ENCODE results near the gene FAF1. TPM values are rescaled to one million over a fixed set of nuclear protein-coding genes. Genes with fewer than 3 reads are reported as not detected.

The FAF1 gene
- total and polyA plus RNA-seq, 4 donors: 8.6 to 45.0 (median 18.2) TPM

DNA sequence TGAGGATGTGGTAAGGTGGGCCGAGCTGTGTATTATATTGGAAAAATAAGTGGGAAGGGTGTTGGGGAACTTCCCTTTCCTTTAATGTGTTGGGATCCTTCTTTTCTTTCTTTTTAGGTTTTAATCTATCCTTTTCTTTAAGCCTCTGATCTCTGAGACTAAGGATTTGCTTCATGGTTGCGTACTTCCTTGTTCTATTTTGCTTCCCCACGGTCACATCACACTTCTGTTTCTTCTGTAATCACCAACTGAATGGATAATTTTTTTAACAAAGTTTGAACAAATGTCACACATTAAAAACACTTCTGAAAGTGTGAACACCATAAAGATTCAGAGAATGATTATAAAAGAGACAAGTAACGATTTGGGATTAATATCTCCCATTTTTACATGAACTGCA lies 554.3 kb downstream of the FAF1 start:
- Histone ChIP-seq H3K4me1 (ENCODE audit: control insufficient read depth in 4 of 4, insufficient read depth in 4 of 4, low read length in 3 of 4) (no peaks in the 10 kb centered on the region), H3K36me3 (ENCODE audit: control insufficient read depth in 4 of 4, insufficient read depth in 3 of 4, low read depth in 1 of 4, low read length in 3 of 4) (no peaks in the 10 kb centered on the region), H3K27ac (ENCODE audit: low read depth in 1 of 2, low read length in 2 of 2) (no peak overlapping the region), H3K9me3 (ENCODE audit: control insufficient read depth in 4 of 4, low read length in 3 of 4) (peaks cover 0 to 3% (median under 1%) of the 10 kb centered on the region in 4 donors), H3K27me3 (ENCODE audit: control insufficient read depth in 4 of 4, insufficient read depth in 4 of 4, low read length in 3 of 4) (peaks cover 0 to 3% (median 0%) of the 10 kb centered on the region in 4 donors), H3K9ac (ENCODE audit: low read depth in 1 of 2, low read length in 2 of 2) (no peak overlapping the region), H3K4me3 (ENCODE audit: low read depth in 1 of 3, low read length in 3 of 3) (no peak overlapping the region)
- WGBS: 75% methylated on average over 4 of the region's 4 CpGs
- TF ChIP-seq RXRA (IDR thresholded peaks at IDR 0.05) (no peak), JUND (IDR thresholded peaks at IDR 0.05) (no peak), GABPA (IDR thresholded peaks at IDR 0.05 in 1 of 2, conservative IDR thresholded peaks at IDR 0.05 in 1 of 2) (no peak), FOXA2 (IDR thresholded peaks at IDR 0.05) (no peak), EGR1 (IDR thresholded peaks at IDR 0.05; ENCODE audit: low read depth in 2 of 2) (no peak), HNF4G (IDR thresholded peaks at IDR 0.05) (no peak), TAF1 (conservative IDR thresholded peaks at IDR 0.05) (no peak), YY1 (IDR thresholded peaks at IDR 0.05) (no peak), FOXA1 (IDR thresholded peaks at IDR 0.05) (no peak)
- TF ChIP-seq, protein P1, sequence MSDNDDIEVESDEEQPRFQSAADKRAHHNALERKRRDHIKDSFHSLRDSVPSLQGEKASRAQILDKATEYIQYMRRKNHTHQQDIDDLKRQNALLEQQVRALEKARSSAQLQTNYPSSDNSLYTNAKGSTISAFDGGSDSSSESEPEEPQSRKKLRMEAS (IDR thresholded peaks at IDR 0.05): no peak
- TF ChIP-seq, protein P2, sequence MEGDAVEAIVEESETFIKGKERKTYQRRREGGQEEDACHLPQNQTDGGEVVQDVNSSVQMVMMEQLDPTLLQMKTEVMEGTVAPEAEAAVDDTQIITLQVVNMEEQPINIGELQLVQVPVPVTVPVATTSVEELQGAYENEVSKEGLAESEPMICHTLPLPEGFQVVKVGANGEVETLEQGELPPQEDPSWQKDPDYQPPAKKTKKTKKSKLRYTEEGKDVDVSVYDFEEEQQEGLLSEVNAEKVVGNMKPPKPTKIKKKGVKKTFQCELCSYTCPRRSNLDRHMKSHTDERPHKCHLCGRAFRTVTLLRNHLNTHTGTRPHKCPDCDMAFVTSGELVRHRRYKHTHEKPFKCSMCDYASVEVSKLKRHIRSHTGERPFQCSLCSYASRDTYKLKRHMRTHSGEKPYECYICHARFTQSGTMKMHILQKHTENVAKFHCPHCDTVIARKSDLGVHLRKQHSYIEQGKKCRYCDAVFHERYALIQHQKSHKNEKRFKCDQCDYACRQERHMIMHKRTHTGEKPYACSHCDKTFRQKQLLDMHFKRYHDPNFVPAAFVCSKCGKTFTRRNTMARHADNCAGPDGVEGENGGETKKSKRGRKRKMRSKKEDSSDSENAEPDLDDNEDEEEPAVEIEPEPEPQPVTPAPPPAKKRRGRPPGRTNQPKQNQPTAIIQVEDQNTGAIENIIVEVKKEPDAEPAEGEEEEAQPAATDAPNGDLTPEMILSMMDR (IDR thresholded peaks at IDR 0.05; ENCODE audit: low read depth, low read length, missing input control): no peak
- no peak for DNase-seq (ENCODE audit: low spot score)

DNA sequence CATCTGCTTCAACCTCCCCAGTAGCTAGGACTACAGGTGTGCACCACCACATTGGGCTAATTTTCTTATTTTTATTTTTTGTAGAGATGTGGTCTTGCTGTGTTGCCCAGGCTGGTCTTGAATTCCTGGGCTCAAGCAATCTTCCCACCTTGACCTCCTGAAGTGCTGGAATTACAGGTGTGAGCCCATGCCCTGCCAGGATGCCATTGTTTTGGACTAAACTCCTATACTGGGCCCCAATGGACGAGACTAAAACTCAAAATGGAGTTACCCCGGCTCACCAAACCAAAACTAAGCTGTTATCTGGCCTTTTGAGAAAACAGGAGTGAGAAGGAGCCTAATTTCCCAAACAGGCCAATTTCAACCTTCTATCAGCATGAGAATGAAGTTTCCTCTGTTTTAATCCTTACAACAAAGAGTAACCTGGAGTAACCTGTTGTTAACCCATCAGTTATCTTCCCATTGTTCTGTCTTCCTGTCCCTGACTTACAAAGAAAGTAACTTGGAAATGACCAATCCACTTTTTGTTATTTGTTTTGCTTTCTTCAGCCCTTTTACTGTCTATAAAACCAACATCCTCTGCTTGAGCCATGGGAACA lies 566.4 kb downstream of the FAF1 start:
- no peak for DNase-seq (ENCODE audit: low spot score)
- Histone ChIP-seq H3K27ac (ENCODE audit: low read depth in 1 of 2, low read length in 2 of 2) (no peak overlapping the region), H3K9ac (ENCODE audit: low read depth in 1 of 2, low read length in 2 of 2) (no peak overlapping the region), H3K36me3 (ENCODE audit: control insufficient read depth in 4 of 4, insufficient read depth in 3 of 4, low read depth in 1 of 4, low read length in 3 of 4) (no peaks in the 10 kb centered on the region), H3K4me1 (ENCODE audit: control insufficient read depth in 4 of 4, insufficient read depth in 4 of 4, low read length in 3 of 4) (no peaks in the 10 kb centered on the region), H3K4me3 (ENCODE audit: low read depth in 1 of 3, low read length in 3 of 3) (no peak overlapping the region), H3K27me3 (ENCODE audit: control insufficient read depth in 4 of 4, insufficient read depth in 4 of 4, low read length in 3 of 4) (peaks cover 0 to 3% (median 0%) of the 10 kb centered on the region in 4 donors), H3K9me3 (ENCODE audit: control insufficient read depth in 4 of 4, low read length in 3 of 4) (peaks cover 0 to 5% (median 2%) of the 10 kb centered on the region in 4 donors)
- WGBS: 51% methylated on average over 2 of the region's 2 CpGs
- no peak for TF ChIP-seq GABPA (IDR thresholded peaks at IDR 0.05 in 1 of 2, conservative IDR thresholded peaks at IDR 0.05 in 1 of 2)

Small RNA genes within 50 kb of the gene (small RNA-seq; reads per million reads assigned to genes)
- gene RNU6-1026P: not detected

Other genes with a start within 250 kb of the FAF1 start
- 10 to 100 TPM in 1 of 2 donors, 1 to 10 TPM in 1; 2.6 to 27.4 TPM for gene CDKN2C, start 10.0 kb upstream of the FAF1 start, total RNA-seq
- gene CDKN2C, start 10.0 kb upstream of the FAF1 start, polyA plus RNA-seq: 1 to 10 TPM; 1.9 to 5.8 TPM
- gene C1orf185, start 142.0 kb upstream of the FAF1 start, total RNA-seq: not detected
- gene C1orf185, start 142.0 kb upstream of the FAF1 start, polyA plus RNA-seq: not detected

Measured in liver (tissue), 10 donors.